Neuron (in vitro differentiated cells): ENCODE results near the gene IFI44L.

ENCODE experiments used
- H2AFZ ChIP-seq: one replicate; pipeline ENCODE4 v1.6.1; 2013; ENCODE audit warnings: low read depth, mild to moderate bottlenecking, inconsistent platforms, low read length, moderate library complexity
- H3K27me3 ChIP-seq: one replicate; pipeline ENCODE4 v1.6.1; 2013; ENCODE audit warnings: low read length; ENCODE audit not compliant: insufficient read depth
- H3K36me3 ChIP-seq: one replicate; pipeline ENCODE4 v1.6.1; 2013; ENCODE audit warnings: low read length; ENCODE audit not compliant: insufficient read depth
- H3K4me1 ChIP-seq: one replicate; pipeline ENCODE4 v1.6.1; 2013; ENCODE audit warnings: low read length; ENCODE audit not compliant: insufficient read depth
- H3K4me3 ChIP-seq: 2 replicates; pipeline ENCODE4 v1.5.1; 2013; ENCODE audit warnings: mild to moderate bottlenecking, low read length, moderate library complexity
- H3K9me3 ChIP-seq: one replicate; pipeline ENCODE4 v1.6.1; 2013; ENCODE audit warnings: low read length

IFI44L gene

DNA sequence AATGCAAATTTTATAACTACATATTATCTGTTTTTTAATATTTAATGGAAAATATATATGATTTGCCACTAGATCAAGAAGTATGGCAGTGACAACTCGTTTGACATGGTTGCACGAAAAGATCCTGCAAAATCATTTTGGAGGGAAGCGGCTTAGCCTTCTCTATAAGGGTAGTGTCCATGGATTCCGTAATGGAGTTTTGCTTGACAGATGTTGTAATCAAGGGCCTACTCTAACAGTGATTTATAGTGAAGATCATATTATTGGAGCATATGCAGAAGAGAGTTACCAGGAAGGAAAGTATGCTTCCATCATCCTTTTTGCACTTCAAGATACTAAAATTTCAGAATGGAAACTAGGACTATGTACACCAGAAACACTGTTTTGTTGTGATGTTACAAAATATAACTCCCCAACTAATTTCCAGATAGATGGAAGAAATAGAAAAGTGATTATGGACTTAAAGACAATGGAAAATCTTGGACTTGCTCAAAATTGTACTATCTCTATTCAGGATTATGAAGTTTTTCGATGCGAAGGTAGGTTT lies 29.9 kb downstream of the IFI44L start:
- no peaks in the 10 kb centered on the region for H3K9me3 ChIP-seq
- no peak overlapping the region for H3K4me3 ChIP-seq
- no peaks in the 10 kb centered on the region for H3K36me3 ChIP-seq
- H3K4me1 ChIP-seq, result no peaks in the 10 kb centered on the region
- H2AFZ ChIP-seq, result no peak overlapping the region
- no peaks in the 10 kb centered on the region for H3K27me3 ChIP-seq

DNA sequence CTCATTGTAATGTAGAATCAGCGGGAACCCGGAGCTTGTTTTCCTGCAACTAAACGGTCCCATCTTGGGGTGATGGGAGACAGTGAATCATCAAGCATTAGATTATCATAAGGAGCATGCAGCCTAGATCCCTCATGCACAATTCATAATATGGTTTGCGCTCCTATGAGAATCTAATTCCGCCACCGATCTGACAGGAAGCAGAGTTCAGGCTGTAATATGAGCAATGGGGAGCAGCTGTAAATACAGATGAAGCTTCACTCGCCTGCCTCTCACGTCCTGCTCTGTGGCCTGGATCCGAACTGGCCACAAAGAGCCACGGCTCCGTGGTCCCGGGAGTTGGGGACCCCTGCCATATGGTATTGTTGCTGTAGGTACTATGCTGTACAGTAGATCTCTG lies 31.0 kb downstream of the IFI44L start:
- Histone ChIP-seq H3K36me3 (no peaks in the 10 kb centered on the region), H2AFZ (no peak overlapping the region), H3K4me1 (no peaks in the 10 kb centered on the region), H3K9me3 (no peaks in the 10 kb centered on the region), H3K27me3 (no peaks in the 10 kb centered on the region), H3K4me3 (no peak overlapping the region)

GRCh38 chr1:78652019-78652560 lies 31.8 kb downstream of the IFI44L start:
- Histone ChIP-seq H3K27me3 (no peaks in the 10 kb centered on the region), H3K4me3 (no peak overlapping the region), H3K9me3 (no peaks in the 10 kb centered on the region), H3K4me1 (no peaks in the 10 kb centered on the region), H2AFZ (no peak overlapping the region), H3K36me3 (no peaks in the 10 kb centered on the region)

GRCh38 chr1:78658901-78659300 lies 38.7 kb downstream of the IFI44L start:
- Histone ChIP-seq H3K36me3 (no peaks in the 10 kb centered on the region), H3K27me3 (no peaks in the 10 kb centered on the region), H3K4me3 (no peak overlapping the region), H3K4me1 (no peaks in the 10 kb centered on the region), H2AFZ (no peak overlapping the region), H3K9me3 (no peaks in the 10 kb centered on the region)

DNA sequence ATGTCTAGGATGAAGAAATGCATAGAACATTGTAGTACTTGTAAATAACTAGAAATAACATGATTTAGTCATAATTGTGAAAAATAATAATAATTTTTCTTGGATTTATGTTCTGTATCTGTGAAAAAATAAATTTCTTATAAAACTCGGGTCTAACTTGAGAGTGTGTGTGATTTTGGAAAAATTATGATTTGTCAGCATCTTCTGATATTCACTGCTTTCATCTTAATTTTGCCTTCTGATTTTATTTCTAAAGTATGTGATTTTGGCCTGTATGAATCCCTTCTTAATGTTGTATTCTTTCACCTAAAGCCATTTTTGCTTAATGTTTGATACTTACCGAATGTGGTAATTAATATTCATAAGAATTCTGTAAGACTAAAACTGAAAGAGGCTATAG lies 43.7 kb downstream of the IFI44L start:
- Histone ChIP-seq H3K36me3 (no peaks in the 10 kb centered on the region), H3K4me3 (no peak overlapping the region), H3K4me1 (no peaks in the 10 kb centered on the region), H3K9me3 (no peaks in the 10 kb centered on the region), H2AFZ (no peak overlapping the region), H3K27me3 (no peaks in the 10 kb centered on the region)

DNA sequence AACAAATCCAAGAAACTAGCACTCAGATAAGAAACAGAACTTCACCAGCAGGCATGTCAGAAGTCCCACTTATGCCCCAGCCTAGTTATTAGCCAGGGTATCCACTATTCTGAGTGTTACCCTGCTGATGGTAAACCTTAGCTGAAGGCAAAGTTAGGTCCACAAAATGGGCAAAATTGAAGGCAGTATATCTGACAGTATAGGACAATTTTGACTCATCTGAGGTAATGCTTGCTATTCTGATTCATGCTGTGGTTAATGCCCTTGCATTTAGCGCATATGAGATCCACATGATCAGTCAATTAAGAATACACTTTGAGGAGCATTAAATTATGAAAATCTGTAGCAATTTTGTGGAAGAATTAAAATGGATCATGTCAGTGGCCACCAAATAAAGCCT lies 44.5 kb downstream of the IFI44L start:
- no peak overlapping the region for H3K4me3 ChIP-seq
- H3K36me3 ChIP-seq, result no peaks in the 10 kb centered on the region
- H2AFZ ChIP-seq, result no peak overlapping the region
- H3K27me3 ChIP-seq, result no peaks in the 10 kb centered on the region
- no peaks in the 10 kb centered on the region for H3K9me3 ChIP-seq
- H3K4me1 ChIP-seq, result no peaks in the 10 kb centered on the region

DNA sequence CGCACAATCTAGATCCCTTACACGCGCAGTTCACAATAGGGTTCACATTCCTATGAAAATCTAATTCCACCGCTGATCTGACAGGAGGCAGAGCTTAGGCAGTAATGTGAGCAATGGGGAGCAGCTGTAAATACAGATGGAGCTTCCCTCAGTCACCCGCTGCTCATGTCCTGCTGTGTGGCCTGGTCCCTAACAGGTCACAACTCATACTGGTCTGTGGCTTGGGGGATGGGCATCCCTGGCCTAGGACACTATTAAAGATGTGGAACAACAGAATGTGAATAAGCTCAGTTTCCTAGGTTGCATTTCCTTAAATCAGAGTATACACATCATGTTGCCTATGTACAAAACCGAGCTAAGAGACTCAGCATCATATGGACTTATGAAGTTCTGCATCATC lies 45.6 kb downstream of the IFI44L start:
- Histone ChIP-seq H3K36me3 (no peaks in the 10 kb centered on the region), H3K4me1 (no peaks in the 10 kb centered on the region), H3K9me3 (no peaks in the 10 kb centered on the region), H2AFZ (no peak overlapping the region), H3K4me3 (no peak overlapping the region), H3K27me3 (no peaks in the 10 kb centered on the region)

- no peaks in the 10 kb centered on the region for H3K4me1 ChIP-seq
- H3K4me3 ChIP-seq, result no peak overlapping the region
- no peaks in the 10 kb centered on the region for H3K36me3 ChIP-seq
- H3K9me3 ChIP-seq, result no peaks in the 10 kb centered on the region
- H3K27me3 ChIP-seq, result no peaks in the 10 kb centered on the region
- H2AFZ ChIP-seq, result no peak overlapping the region
Observed at GRCh38 chr1:78667939-78668338, 47.7 kb downstream of the IFI44L start.

DNA sequence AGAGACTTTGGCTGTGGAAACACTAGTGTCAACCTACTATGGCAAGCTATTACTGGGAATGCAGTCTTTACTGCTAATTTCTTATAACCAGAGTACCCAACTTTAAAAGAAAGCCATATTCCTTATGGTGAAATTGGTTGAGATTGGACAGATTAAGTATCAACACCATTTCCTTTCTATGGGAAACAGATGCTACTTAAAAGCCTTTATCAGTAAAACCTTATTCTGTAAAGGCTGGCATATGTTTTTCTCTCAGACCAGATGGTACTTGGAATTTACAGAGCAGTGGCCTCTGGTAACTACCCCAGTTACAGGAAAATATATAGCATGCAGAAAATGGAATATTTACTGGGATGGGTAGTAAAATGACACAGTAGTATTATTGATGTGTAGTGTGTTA lies 48.2 kb downstream of the IFI44L start:
- H3K36me3 ChIP-seq, result no peaks in the 10 kb centered on the region
- no peak overlapping the region for H2AFZ ChIP-seq
- no peaks in the 10 kb centered on the region for H3K4me1 ChIP-seq
- H3K27me3 ChIP-seq, result no peaks in the 10 kb centered on the region
- no peak overlapping the region for H3K4me3 ChIP-seq
- H3K9me3 ChIP-seq, result no peaks in the 10 kb centered on the region

DNA sequence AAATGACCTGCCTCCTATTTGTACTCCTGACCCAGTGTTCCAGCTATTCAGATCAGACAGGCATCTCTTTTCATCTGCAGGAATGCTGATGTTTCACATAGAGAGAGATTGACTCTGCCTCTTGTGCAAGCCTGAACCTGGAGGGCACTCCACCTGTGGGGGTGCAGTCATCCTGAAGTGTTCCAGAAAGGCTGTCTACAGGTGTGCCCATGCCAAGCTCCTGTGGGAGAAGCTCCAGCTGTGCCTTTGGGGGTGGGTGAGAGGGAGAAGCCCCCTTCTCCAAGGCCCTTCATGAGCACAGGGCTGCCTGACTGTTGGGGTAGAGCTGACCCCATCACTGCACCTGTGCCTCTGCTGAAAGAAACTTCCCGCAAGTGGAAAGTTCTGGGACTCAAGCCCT lies 52.2 kb downstream of the IFI44L start:
- no peaks in the 10 kb centered on the region for H3K27me3 ChIP-seq
- H3K4me1 ChIP-seq, result no peaks in the 10 kb centered on the region
- H3K9me3 ChIP-seq, result no peaks in the 10 kb centered on the region
- no peak overlapping the region for H2AFZ ChIP-seq
- no peaks in the 10 kb centered on the region for H3K36me3 ChIP-seq
- H3K4me3 ChIP-seq, result no peak overlapping the region

DNA sequence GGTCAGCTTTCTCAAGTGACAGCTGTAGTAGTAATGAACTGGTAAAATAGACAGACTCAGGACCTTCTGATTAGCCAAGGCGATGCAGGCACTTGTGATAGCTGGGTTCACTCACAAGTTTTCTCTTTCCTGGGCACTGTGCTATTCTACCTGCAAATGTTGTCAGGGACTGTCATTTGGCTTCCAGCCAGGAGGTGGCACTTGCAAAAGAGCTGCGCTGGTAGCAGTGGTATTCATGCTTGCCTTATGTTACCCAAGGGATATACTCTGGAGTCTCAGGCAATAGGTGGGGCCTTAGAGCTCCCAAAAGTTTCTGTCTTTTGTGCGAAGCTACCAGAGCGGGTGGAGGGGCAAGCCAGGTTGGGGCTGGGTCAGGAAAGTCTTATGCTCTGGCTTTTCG lies 52.9 kb downstream of the IFI44L start:
- Histone ChIP-seq H3K9me3 (no peaks in the 10 kb centered on the region), H3K36me3 (no peaks in the 10 kb centered on the region), H3K27me3 (no peaks in the 10 kb centered on the region), H3K4me3 (no peak overlapping the region), H2AFZ (no peak overlapping the region), H3K4me1 (no peaks in the 10 kb centered on the region)

GRCh38 chr1:78676347-78676982 lies 56.2 kb downstream of the IFI44L start:
- no peaks in the 10 kb centered on the region for H3K9me3 ChIP-seq
- H3K27me3 ChIP-seq, result no peaks in the 10 kb centered on the region
- no peaks in the 10 kb centered on the region for H3K36me3 ChIP-seq
- H3K4me1 ChIP-seq, result no peaks in the 10 kb centered on the region
- no peak overlapping the region for H3K4me3 ChIP-seq
- H2AFZ ChIP-seq, result no peak overlapping the region

DNA sequence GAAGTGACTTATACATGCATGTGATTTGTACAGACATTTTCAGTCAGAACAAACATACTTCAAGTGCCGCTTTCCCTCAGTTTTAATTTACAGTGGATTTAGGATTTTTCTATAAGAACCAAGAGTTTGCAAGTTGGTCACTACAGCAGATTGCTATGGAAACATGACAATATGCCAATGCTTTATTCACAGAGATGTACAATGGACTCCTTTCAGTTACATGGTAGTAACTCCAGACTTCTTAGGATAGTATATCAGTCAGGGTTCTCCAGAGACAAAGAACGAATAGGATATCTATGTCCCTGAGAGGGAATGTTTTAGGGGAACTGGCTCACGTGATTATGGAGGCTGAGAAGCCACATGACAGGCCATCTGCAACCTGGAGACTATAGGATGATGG lies 56.7 kb downstream of the IFI44L start:
- no peak overlapping the region for H2AFZ ChIP-seq
- no peak overlapping the region for H3K4me3 ChIP-seq
- H3K9me3 ChIP-seq, result no peaks in the 10 kb centered on the region
- no peaks in the 10 kb centered on the region for H3K36me3 ChIP-seq
- no peaks in the 10 kb centered on the region for H3K27me3 ChIP-seq
- H3K4me1 ChIP-seq, result no peaks in the 10 kb centered on the region

- Histone ChIP-seq H3K9me3 (no peaks in the 10 kb centered on the region), H3K4me1 (no peaks in the 10 kb centered on the region), H2AFZ (no peak overlapping the region), H3K4me3 (no peak overlapping the region), H3K36me3 (no peaks in the 10 kb centered on the region), H3K27me3 (no peaks in the 10 kb centered on the region)
Observed at GRCh38 chr1:78677788-78678187, 57.5 kb downstream of the IFI44L start.
